ENCODE results near the gene RARG.
A peak's percentile ranks its signal among the peaks of the same experiment; 100 is the strongest.

RARG gene

DNA sequence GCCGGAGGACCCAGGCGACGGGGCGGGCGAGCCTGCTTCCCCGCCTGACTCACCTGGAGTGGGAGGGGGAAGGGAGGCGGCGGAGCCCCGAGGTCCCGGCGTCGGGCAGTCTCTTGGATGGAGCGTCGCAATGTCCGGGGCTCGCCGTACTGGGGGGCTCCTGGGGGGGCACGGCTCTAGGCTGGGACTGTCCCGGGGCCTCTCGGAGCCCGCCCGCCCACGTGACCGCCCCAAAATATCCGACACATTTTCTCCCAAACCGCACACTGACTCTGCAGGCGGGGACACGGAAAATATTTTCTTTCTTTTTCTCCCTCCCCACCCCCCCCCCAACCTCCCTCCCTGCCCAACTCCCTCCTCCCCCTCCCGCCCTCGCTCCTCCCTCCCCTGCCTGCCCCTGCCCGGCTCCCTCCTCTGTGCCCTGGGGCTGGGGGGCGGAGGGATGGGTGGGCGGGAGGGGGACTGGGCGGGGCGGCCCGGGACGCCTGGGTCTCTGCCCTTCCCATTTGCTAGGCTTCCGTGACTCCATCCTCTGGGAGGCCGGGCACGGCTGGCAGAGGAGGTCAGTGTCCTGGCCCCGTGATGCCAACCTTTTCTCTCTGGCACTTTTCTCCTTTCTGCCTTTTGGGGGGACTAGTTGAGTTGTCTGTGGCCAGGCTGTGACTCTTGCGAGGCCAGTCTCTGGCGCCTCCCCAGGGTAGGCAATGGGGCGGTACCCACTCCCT lies at the start of gene RARG:
Gene RARG (minus strand): TSS at position 289 of the 725 bp plus-strand sequence. CDS start 4,664 bp downstream, outside the sequence.
- DNase-seq, result peak; percentile 73

- DNase-seq, result no peak
Observed at GRCh38 chr12:53279888-53280498, 48.0 kb upstream of the RARG start.

- DNase-seq, result no peak
Observed at GRCh38 chr12:53279283-53279869, 47.4 kb upstream of the RARG start.

GRCh38 chr12:53277981-53278380 lies 46.0 kb upstream of the RARG start:
- DNase-seq, result no peak

DNA sequence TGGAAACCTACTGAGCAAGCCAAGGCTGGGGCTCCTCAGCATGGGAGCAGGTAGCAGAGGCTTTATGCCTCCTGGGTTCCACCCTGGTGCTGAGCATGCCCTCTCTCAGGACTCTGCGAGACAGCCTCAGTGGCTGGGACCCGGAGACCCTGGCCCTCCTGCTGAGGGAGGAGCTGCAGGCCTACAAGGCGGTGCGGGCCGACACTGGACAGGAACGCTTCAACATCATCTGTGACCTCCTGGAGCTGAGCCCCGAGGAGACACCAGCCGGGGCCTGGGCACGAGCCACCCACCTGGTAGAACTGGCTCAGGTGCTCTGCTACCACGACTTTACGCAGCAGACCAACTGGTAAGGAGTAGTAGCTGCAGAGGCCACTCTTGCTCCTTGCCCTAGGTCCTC lies 44.5 kb upstream of the RARG start:
- DNase-seq, result no peak

GRCh38 chr12:53274445-53274844 lies 42.4 kb upstream of the RARG start:
- DNase-seq, result no peak

DNA sequence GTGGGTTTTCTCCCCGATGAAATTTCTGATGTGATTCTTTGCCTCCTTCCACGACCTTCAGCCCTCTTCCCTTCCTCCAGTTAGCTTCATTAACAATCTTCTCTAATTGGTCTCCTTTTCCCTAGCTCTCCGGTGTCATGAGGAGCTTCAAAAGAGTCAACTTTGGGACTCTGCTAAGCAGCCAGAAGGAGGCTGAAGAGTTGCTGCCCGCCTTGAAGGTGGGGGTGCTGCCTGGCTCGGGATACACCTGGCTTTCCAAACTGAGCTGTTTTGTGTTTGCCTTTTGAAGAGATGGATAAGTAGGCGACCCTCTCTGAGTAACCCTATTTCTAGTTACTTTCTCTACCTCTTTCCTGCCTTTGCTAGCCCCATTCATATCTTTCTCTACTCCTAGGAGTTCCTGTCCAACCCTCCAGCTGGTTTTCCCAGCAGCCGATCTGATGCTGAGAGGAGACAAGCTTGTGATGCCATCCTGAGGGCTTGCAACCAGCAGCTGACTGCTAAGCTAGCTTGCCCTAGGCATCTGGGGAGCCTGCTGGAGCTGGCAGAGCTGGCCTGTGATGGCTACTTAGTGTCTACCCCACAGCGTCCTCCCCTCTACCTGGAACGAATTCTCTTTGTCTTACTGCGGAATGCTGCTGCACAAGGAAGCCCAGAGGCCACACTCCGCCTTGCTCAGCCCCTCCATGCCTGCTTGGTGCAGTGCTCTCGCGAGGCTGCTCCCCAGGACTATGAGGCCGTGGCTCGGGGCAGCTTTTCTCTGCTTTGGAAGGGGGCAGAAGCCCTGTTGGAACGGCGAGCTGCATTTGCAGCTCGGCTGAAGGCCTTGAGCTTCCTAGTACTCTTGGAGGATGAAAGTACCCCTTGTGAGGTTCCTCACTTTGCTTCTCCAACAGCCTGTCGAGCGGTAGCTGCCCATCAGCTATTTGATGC lies 36.9 kb upstream of the RARG start:
- DNase-seq, result no peak

GRCh38 chr12:53267999-53268629 lies 36.1 kb upstream of the RARG start, which contains the start of gene ESPL1:
ESPL1 (plus strand) TSS chr12:53268299; CDS start chr12:53268767, 468 bp downstream.
- peak; percentile 85 for DNase-seq

DNA sequence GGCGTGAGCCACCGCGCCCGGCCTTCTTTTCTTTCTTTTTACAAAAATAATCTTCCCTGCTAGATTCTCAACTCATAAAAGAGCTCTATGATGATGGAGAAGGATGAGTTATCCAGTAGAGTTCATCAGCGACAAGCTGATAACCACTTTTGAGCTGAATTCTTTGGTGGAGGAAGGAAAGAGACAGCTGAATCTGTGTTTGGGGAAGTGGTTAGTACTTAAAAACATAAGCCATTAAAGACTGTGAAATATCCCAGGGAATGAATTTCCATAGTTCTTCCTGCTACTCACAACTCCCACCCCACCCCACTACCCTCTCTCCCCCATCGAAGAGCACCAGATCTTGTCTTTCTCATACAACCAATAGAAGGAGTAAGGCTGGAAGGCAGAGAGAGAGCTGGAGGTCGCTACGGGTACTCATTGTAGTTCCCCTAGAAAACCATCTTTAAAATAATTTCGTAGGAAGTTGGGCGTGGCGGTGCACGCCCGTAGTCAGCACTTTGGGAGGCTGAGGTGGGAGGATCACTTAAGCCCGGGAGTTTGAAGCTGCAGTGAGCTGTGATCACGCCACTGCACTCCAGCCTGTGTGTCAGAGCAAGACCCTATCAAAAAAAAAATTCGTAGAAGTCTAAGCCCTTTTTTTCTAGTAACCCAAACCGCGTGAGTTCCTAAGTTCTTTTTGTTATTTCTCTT lies 35.4 kb upstream of the RARG start:
- peak; percentile 28 for DNase-seq

DNA sequence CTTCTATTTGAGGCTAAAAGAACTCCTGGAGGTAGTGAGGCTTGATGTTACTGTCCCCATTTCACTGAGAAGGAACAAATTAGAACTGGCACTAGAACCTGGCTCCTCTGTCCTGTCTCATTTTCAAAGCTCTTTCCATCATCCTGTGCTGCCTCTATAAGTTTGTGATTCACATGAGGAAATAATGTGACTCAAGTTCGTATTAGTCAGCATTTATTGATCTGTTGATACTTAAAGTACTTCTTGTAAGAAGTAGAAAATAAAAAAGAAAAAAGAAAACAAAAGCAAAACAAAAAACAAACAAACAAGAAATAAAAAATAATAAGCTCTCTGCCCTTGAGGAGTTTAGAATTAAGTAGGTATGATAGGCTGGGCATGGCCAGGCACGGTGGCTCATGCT lies 33.8 kb upstream of the RARG start:
- no peak for DNase-seq

DNA sequence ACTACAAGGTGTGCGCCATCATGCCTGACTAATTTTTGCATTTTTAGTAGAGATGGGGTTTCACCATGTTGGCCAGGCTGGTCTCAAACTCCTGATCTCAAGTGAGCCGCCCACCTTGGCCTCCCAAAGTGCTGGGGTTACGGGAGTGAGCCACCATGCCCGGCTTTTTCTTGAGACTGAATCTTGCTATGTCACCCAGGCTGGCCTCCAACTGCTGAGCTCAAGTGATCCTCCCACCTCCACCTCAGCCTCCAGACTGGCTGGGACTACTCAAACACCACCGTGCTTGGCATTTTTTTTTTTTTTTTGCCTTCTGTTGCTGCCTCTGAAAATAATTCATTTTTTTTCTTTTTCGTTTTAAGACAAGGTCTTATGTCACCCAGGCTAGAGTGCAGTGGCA lies 27.9 kb upstream of the RARG start:
- DNase-seq, result no peak

GRCh38 chr12:53258541-53259539 lies 26.8 kb upstream of the RARG start:
- DNase-seq, result no peak

GRCh38 chr12:53255996-53256395 lies 24.0 kb upstream of the RARG start:
- no peak for DNase-seq

GRCh38 chr12:53254816-53255545 lies 23.0 kb upstream of the RARG start:
- no peak for DNase-seq

DNA sequence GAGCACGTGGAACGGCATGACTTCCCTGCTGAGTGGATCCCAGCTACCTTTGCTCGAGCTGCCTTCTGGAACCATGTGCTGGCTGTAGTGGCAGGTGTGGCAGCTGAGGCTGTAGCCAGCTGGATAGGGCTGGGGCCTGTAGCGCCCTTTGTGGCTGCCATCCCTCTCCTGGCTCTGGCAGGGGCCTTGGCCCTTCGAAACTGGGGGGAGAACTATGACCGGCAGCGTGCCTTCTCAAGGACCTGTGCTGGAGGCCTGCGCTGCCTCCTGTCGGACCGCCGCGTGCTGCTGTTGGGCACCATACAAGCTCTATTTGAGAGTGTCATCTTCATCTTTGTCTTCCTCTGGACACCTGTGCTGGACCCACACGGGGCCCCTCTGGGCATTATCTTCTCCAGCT lies 21.3 kb upstream of the RARG start:
- no peak for DNase-seq

DNA sequence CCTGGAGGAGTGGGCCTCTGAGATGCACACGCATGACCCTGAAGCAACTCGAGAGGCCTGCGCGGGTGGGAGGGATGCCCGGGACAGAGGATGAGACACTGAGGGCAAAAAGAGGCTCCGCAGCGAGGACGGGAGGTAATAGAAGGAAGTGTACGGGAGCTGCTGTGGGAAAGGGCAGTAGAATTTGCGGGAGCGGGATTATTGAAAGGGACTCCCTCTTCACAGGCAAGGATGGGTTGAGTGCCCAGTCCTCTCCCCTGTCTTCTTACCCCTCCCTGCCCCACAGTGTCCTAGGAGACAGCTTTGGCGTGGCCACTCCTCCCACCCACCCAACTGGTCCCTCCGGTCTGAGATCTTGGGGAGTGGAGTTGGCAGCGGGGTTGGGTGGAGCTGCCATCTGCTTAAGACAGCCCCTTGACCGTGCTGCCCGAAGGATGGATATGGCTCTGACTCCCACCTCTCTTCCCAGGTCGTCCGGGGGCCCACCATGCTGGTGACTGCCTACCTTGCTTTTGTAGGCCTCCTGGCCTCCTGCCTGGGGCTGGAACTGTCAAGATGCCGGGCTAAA lies 20.4 kb upstream of the RARG start:
- no peak for DNase-seq

DNA sequence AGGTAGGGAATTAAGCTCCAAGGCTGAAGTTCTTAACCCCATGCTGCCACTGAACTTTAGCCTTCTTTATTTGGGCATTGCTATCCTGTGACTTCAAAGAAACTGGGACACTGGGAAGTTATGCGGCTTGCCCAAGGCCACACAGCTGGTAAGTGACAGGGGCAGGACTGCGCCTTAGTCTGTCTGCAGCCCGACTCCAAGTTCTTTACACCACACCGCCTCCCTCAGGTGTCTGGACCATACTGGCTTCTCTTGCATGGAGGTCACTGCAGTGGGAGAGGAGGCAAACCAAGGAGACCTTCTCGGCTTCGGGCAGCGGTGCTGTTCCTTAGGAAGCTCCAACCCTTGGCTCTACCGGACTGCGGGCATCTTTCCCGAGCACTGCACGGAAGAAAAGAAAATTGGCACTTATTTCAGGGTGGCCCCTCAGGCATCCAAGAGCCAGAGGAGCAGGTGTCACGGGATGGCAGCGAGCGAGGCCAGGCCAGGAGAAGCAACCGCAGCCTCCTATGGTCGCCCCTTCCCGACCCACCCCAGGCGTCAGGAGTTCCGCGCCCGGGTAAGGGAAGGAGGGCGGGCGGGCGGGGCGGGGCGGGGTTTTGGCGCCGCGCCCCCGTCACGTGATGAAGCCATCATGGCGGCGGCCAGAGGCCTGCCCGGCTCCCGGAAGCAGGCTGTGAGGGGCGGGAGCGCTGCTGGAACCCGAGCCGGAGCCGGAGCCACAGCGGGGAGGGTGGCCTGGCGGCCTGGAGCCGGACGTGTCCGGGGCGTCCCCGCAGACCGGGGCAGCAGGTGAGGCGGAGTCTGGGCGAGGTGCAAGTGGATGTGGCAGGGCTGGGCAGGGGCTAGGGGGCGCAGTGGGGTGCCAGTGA lies 19.7 kb upstream of the RARG start:
- peak; percentile 73 for DNase-seq

DNA sequence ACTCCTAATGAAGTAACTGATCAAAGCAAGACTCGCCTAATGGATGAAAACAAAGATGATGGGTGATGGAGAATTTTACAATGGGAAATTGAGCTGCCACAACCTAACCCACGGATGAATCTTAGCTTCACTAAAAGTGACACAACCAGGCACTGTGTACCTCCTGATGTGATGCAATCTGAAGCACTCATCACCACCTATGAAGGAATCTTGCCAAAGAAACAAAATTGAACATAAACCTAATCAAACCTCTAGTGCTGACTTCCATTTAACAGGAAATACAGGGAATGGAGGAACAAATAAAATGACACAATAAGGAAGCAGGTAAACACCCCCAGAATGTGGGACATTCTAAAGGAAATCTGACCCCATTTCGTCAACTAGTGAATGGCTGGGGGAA lies 13.3 kb upstream of the RARG start:
- DNase-seq, result no peak

- DNase-seq, result no peak
Observed at GRCh38 chr12:53244337-53244736, 12.3 kb upstream of the RARG start.

Measured in activated naive CD4-positive, alpha-beta T cell treated with anti-CD3 and anti-CD28 coated beads, Interleukin-2, amount 50 U/mL, for 16 hours (primary cell).